KMS-11 (cell line): ENCODE measurements around the gene MSANTD1.

ENCODE experiments used
- H2AFZ ChIP-seq: fragments of 200-600 bp; sonication (generic); 2 replicates; pipeline ENCODE4 v1.6.1; 2016; ENCODE audit warnings: antibody characterized with exemption, mixed run types, low read depth
- H3K27ac ChIP-seq: fragments of 200-600 bp; sonication (generic); 2 replicates; pipeline ENCODE4 v1.6.1; 2016; ENCODE audit warnings: mild to moderate bottlenecking, mixed run types
- H3K27me3 ChIP-seq: fragments of 200-600 bp; sonication (generic); 2 replicates; pipeline ENCODE4 v1.6.1; 2017; ENCODE audit warnings: mild to moderate bottlenecking, low read depth, mixed run types, moderate library complexity; ENCODE audit not compliant: insufficient read depth
- H3K36me3 ChIP-seq: fragments of 200-600 bp; sonication (generic); 2 replicates; pipeline ENCODE4 v1.6.1; 2017; ENCODE audit warnings: mild to moderate bottlenecking, mixed run types; ENCODE audit not compliant: insufficient read depth
- H3K4me1 ChIP-seq: fragments of 200-600 bp; sonication (generic); 2 replicates; pipeline ENCODE4 v1.6.1; 2016; ENCODE audit warnings: mild to moderate bottlenecking, low read depth, mixed run types; ENCODE audit not compliant: poor library complexity, severe bottlenecking
- H3K4me2 ChIP-seq: fragments of 200-600 bp; sonication (generic); 2 replicates; pipeline ENCODE4 v1.7.0; 2016; ENCODE audit warnings: mild to moderate bottlenecking, mixed run types
- H3K4me3 ChIP-seq: fragments of 200-600 bp; sonication (generic); IDR thresholded peaks from 2 replicates; pipeline ENCODE4 v1.6.1; 2017; ENCODE audit warnings: low read depth, low read length, mixed read lengths; ENCODE audit not compliant: insufficient read depth
- H3K79me2 ChIP-seq: fragments of 200-600 bp; sonication (generic); 2 replicates; pipeline ENCODE4 v1.6.1; 2016; ENCODE audit warnings: low read depth, mixed run types; ENCODE audit not compliant: insufficient read depth
- H3K9ac ChIP-seq: fragments of 200-600 bp; sonication (generic); 2 replicates; pipeline ENCODE4 v1.6.1; 2016; ENCODE audit warnings: mild to moderate bottlenecking, mixed run types
- H4K20me1 ChIP-seq: fragments of 200-600 bp; sonication (generic); 2 replicates; pipeline ENCODE4 v1.6.1; 2016; ENCODE audit warnings: mild to moderate bottlenecking, mixed run types; ENCODE audit not compliant: insufficient read depth
- CTCF ChIP-seq: fragments of 200-600 bp; sonication (generic); conservative IDR thresholded peaks from 2 replicates; pipeline ENCODE4 v1.6.1; 2017; ENCODE audit warnings: low read depth, mild to moderate bottlenecking, antibody characterized with exemption, low read length, moderate library complexity, mixed read lengths

Gene MSANTD1

GRCh38 chr4:3276986-3277385 lies 28.0 kb downstream of the MSANTD1 start:
- Histone ChIP-seq H2AFZ (no peak overlapping the region), H3K4me1 (peaks cover 4% of the 10 kb centered on the region), H3K4me3 (no peak overlapping the region), H3K79me2 (no peaks in the 10 kb centered on the region), H3K36me3 (no peaks in the 10 kb centered on the region), H3K4me2 (no peak overlapping the region), H3K9ac (no peak overlapping the region), H3K27ac (no peak overlapping the region), H3K27me3 (no peaks in the 10 kb centered on the region), H4K20me1 (no peaks in the 10 kb centered on the region)
- no peak for TF ChIP-seq CTCF

DNA sequence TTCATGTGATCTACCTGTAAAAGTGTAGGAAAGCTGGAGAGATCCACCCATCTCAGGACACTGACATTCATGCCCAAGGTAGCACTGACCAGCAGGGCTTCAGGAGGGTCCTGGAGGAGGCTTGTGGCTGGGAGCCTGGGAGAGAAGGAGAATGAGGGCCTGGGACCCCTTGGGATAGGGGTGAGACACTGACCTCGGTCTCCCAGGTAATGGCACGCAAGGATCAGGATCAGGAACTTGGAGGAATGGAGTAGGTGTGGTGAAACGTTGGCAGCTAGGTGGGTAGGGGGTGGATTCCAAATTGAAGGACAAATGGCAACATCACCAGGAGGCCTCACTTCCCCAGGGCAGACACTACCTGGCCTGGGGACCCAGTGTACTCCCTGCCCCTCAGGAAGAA lies 31.5 kb downstream of the MSANTD1 start:
- H3K9ac ChIP-seq: no peak overlapping the region
- no peaks in the 10 kb centered on the region for H3K4me1 ChIP-seq
- no peak overlapping the region for H3K4me3 ChIP-seq
- no peak for TF ChIP-seq CTCF
- H3K27ac ChIP-seq: no peak overlapping the region
- H3K36me3 ChIP-seq: no peaks in the 10 kb centered on the region
- no peak overlapping the region for H2AFZ ChIP-seq
- H3K4me2 ChIP-seq: no peak overlapping the region
- H3K79me2 ChIP-seq: no peaks in the 10 kb centered on the region
- no peaks in the 10 kb centered on the region for H3K27me3 ChIP-seq
- H4K20me1 ChIP-seq: no peaks in the 10 kb centered on the region

DNA sequence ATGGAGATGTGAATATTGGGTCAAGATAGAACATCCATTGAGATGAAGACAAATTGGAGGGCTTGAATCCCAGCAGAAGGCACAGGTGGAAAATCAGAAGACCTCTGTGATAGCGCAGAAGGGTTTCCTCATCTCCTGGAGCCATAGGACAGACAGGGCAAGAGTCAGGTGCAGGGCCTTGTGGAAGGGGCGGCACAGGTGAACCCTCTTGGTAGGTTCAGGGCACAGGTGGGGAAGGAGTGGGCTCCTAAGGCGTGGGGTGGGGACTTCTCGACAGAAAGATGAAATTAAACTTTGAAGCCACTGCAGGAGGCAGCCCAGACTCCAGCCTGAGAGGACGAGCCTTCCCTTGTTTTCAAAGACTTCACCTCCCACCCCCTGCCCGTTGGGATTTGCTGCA lies 34.5 kb downstream of the MSANTD1 start:
- no peaks in the 10 kb centered on the region for H4K20me1 ChIP-seq
- H3K4me1 ChIP-seq: no peaks in the 10 kb centered on the region
- H3K4me3 ChIP-seq: no peak overlapping the region
- no peak overlapping the region for H3K9ac ChIP-seq
- H3K27me3 ChIP-seq: no peaks in the 10 kb centered on the region; the same call in 1 of the 2 replicates
- no peaks in the 10 kb centered on the region for H3K36me3 ChIP-seq
- TF ChIP-seq CTCF: no peak
- H3K27ac ChIP-seq: no peak overlapping the region
- H2AFZ ChIP-seq: no peak overlapping the region
- no peaks in the 10 kb centered on the region for H3K79me2 ChIP-seq
- no peak overlapping the region for H3K4me2 ChIP-seq

- Histone ChIP-seq H3K4me3 (no peak overlapping the region), H3K9ac (no peak overlapping the region), H3K27ac (no peak overlapping the region), H3K27me3 (no peaks in the 10 kb centered on the region; the same call in 1 of the 2 replicates), H3K4me2 (no peak overlapping the region), H3K36me3 (no peaks in the 10 kb centered on the region), H3K79me2 (no peaks in the 10 kb centered on the region), H4K20me1 (no peaks in the 10 kb centered on the region), H3K4me1 (no peaks in the 10 kb centered on the region), H2AFZ (no peak overlapping the region)
- TF ChIP-seq CTCF: no peak
Measured at GRCh38 chr4:3283916-3284315, 35.0 kb downstream of the MSANTD1 start.
